GM18517 (cell line): ENCODE measurements around the gene PAWR.
A peak's percentile ranks its signal among the peaks of the same experiment; 100 is the strongest.

Experiments used
- ATAC-seq: cut with Tn5 transposase; IDR thresholded peaks from one replicate; pipeline ENCODE4 v1.9.1; 2021; ENCODE audit warnings: mild to moderate bottlenecking, moderate library complexity; ENCODE audit not compliant: unreplicated experiment

PAWR gene, protein sequence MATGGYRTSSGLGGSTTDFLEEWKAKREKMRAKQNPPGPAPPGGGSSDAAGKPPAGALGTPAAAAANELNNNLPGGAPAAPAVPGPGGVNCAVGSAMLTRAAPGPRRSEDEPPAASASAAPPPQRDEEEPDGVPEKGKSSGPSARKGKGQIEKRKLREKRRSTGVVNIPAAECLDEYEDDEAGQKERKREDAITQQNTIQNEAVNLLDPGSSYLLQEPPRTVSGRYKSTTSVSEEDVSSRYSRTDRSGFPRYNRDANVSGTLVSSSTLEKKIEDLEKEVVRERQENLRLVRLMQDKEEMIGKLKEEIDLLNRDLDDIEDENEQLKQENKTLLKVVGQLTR

GRCh38 chr12:79690638-79691510 lies at the start of gene PAWR:
Gene PAWR, minus strand, starts transcription at chr12:79690964. Its CDS starts 720 bp downstream, at chr12:79690244.
- peak; percentile 44 for ATAC-seq

DNA sequence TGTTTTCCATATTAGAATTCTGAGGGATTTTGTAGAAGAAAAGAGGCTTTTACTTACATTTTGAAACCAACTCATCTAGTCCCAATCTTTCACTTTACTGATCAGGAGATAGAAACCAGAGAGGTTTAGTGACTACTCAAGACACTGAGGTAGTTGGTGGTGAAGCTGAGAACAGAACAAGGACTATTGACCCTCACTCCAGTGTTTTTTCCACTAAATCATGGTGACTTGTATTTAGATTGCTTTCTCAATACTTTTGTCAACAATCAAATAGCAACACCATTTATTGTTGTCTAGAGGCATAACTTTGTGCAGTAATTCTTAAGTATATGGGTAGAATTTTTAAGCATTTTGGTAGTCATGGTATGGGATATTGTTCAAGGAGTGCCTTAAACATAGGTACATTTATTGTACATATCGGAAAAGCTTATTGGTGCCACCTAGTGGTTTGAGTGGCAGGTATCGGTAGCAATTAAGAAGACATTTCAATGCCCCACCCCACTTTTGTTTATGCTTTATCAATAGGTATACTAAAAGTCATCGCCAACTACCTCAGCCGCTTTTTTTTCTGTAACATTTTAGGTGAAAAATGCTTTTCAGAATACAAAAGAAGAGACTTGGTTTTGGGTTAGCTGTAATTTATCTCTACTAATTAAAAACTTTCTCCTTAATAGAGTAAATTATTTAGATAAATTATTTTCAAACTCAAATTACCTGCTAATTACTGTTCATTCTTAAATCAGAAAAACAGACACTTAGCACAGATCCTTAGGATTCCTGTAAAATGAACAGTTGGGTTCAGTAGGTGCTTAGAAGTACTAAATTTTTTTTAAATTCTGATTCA lies 47.3 kb upstream of the PAWR start:
- ATAC-seq: peak; percentile 87

DNA sequence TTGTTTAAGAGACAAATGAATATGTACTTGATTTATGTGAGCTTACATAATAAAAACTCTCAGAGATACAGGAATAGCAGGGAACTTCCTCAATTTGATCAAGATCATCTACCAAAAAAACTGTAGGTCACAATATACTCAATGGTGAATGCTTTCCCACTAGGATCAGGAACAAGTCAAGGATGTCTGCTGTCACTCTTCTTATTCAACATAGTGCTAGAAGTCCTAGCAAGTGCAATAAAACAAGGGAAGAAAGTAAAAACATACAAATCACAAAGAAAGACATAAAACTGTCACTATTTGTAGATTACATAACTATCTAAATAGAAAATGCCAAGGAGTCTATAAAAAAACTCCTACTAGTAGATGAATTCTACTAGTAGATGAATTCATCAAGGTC lies 41.9 kb upstream of the PAWR start:
- ATAC-seq: no peak

DNA sequence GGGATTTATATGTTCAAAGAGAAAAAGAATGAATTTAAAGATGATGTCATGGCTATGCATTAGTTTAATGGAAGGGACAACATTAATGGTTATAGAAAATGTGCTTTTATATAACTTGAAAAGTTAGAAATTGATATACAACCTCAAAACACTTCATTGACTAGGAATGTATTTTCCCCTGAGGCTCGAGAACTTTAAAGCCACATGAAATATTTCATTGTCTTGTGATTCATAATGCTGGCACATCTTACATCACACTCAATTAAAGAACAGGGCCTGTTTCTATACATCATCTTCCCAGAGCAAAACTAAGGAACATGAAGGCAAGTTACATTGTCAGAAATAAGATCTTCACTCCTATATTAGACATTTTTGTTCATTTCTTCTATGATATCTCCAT lies 35.2 kb upstream of the PAWR start:
- ATAC-seq: no peak

DNA sequence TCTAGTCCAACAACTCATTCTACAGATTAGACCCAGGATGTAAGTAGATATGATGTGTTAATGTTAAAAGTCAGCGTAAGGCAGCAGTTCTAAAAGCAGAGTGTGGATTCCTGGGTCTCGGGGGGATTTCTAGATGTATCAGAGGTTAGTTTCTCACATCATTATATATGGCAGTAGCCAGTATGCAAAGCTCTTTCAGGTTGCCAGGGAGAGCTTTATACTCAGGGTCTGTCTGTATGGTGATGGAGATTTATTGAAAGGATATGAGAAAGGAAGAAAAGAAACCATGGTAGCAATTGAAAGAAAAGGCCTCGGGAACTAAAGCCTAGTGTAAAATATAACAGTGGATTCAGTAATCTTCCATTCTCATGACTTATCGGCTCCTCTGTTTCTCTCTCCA lies 26.2 kb upstream of the PAWR start:
- no peak for ATAC-seq

DNA sequence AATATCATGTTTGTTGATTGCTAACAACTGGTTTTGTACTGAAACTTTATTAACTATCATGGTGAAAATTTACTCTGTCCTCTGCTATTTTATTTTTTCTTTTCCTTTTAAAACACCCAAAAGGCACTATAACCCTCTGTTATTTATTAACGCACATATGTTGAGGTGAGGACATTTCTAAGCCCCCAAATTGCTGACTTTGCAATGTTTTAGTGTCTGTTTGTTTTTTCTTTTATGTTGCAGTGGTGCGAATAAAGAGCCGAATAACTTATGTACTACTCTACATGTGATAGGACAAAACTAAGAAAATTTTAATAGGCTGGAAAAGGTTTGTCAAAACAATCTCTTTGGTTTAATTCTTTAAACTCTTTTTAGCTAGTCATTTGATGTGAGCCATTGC lies 24.5 kb upstream of the PAWR start:
- ATAC-seq: no peak

GRCh38 chr12:79710707-79711483 lies 20.1 kb upstream of the PAWR start:
- no peak for ATAC-seq

- ATAC-seq: no peak
These were observed 17.1 kb upstream of the PAWR start for GRCh38 chr12:79707830-79708229.

GRCh38 chr12:79706676-79707075 lies 15.9 kb upstream of the PAWR start:
- no peak for ATAC-seq

GRCh38 chr12:79706156-79706555 lies 15.4 kb upstream of the PAWR start:
- no peak for ATAC-seq

DNA sequence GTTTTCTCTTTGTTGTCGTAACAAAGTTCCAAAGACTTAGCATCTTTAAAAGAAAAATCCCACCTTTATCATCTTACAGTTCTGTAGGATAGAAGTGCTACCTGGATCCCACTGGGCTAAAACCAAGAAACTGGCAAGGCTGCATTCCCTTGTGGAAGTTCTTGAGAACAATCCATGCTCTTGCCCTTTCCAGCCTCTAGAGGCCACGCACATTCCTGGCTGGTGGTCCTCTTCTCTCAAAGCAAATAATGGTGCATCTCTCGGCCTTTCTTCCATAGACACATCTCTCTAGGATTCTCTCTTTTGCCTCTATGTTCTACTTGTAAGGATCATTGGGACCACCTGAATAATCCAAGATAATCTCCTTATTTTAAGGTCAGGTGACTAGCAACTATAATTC lies 8.2 kb upstream of the PAWR start:
- no peak for ATAC-seq

GRCh38 chr12:79696416-79696815 lies 5.7 kb upstream of the PAWR start:
- ATAC-seq: no peak

DNA sequence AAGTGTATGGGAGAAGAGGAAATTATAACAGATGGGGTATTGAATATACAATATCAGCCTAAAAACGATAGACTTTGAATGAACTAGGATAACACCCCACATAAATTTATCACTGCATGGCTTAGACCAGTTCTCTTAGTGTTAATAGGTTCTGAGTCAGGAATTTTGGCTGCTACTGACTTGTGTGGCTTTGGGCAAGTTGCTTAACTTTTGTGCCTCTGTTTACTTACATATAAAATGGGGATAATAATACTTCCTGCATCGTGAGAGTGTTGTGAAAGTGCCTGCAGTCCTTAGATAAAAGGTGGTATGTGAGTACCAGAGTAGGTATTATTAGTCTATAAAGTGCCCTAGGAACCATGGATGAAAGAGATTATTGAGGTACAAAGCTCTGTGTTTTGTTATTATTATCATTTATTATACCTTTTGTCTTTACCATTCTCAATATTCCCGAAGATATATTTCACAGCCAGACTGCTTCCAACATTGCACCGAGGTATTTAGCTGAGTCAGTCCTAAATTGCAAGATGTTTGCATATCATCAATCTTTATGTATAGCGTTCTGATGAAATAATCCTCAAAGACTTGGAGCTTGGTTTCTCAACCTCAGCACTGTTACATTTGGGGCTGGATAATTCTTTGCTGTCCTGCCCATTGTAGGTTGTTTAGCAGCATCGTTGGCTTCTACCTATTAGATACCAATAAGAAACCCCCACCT lies 2.3 kb upstream of the PAWR start:
- ATAC-seq: no peak

- no peak for ATAC-seq
These were observed 916 bp upstream of the PAWR start for GRCh38 chr12:79691511-79692248.

GRCh38 chr12:79690142-79690637 lies 574 bp downstream of the PAWR start:
- peak; percentile 26 for ATAC-seq

DNA sequence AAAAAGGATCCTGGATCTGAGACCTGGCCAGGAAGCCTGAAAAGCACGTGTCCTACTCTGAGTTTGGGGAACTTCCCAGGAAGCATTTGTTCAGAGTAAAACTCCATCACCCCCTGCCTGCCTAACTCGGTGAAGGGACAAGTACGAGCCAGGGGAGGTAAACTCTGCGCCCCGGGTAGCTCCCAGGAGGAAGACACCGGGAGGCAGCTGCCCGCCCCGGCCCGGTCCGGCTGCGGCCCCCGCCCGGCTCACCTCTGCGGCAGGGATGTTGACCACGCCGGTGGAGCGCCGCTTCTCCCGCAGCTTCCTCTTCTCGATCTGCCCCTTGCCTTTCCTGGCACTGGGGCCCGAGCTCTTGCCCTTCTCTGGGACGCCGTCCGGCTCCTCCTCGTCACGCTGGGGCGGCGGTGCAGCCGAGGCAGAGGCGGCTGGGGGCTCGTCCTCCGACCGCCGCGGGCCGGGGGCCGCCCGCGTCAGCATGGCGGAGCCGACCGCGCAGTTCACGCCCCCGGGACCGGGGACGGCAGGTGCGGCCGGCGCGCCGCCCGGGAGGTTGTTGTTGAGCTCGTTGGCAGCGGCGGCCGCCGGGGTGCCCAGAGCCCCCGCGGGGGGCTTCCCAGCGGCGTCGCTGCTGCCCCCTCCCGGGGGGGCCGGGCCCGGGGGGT lies 1.2 kb downstream of the PAWR start:
- ATAC-seq: peak; percentile 34

DNA sequence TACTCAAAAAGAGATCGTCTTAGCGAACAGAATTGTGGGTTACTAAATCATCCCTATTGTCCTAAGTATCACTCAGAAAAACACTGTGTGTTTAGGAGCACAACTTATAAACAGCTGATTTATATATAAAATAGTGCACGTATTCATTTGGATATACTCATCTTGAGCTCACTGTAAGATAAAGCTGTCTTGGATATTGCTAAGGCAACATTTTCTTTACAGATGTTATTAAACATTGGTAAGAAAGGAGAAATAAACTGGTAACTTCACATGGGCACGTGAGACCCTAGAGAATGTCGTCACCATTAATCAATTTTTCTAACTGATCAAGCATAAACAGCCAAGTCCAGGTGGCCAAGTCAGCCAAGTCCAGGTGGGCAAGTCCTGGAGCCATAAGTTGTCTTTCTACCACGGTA lies 1.7 kb downstream of the PAWR start:
- ATAC-seq: no peak

DNA sequence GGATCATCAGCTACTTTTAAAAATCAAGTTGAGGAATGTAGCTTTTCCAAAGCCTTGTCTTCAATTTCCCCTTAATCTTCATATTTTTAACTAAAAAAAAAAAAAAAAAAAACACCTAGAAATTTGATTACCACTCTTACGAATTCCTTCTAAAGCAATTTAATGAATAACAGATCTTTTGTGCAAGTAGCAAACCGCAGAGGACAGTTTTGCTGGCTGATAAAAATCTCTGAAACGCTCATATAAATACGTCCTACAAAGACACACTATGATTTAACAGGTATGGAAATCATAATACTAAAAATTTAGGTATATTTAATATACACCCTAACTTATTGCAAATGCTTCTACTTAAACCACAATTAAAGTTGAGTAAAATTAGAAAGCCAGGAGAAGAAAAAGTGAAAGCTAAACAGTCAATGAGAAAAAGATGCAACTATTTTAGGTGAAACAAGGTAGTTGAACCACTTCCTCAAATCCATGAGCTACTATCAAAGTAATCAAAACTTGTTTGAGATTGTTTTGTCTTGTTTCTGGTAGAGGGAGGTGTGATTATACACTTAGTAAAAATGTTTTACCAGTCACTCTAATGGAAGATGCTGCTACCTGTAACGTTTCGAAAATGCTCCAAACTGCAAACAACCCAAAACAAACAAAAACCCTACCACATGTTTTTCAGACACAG lies 2.2 kb downstream of the PAWR start:
- ATAC-seq: peak; percentile 31
